ENCODE results near the gene DIP2C.
"Not testable (repeated sequence)": the region's sequence is repeated elsewhere in the genome, so short reads cannot be mapped to it uniquely, and the experiment has no call there.

The DIP2C gene

GRCh38 chr10:693506-693905 is 4.0 kb upstream of the DIP2C start:
- no peak for DNase-seq

- no peak for DNase-seq
These were observed 3.3 kb upstream of the DIP2C start for GRCh38 chr10:692682-693351.

GRCh38 chr10:691216-691615 is 1.7 kb upstream of the DIP2C start:
- no peak for DNase-seq

GRCh38 chr10:690372-691161 is 1.1 kb upstream of the DIP2C start:
- no peak for DNase-seq

GRCh38 chr10:689121-689451 is 382 bp downstream of the DIP2C start:
- no peak for DNase-seq

GRCh38 chr10:688312-689120 is 952 bp downstream of the DIP2C start:
- no peak for DNase-seq

- DNase-seq: no peak
These were observed 1.7 kb downstream of the DIP2C start for GRCh38 chr10:687583-688311.

GRCh38 chr10:686155-686931 is 3.1 kb downstream of the DIP2C start:
- DNase-seq: no peak

- DNase-seq: no peak
These were observed 3.9 kb downstream of the DIP2C start for GRCh38 chr10:685613-686012.

GRCh38 chr10:683448-684071 is 5.9 kb downstream of the DIP2C start:
- peak in 1 of 2 experiments; percentile 5 for DNase-seq

- no peak for DNase-seq
These were observed 6.5 kb downstream of the DIP2C start for GRCh38 chr10:682931-683447.

- no peak for DNase-seq
These were observed 7.7 kb downstream of the DIP2C start for GRCh38 chr10:681670-682318.

GRCh38 chr10:680745-681144 is 8.7 kb downstream of the DIP2C start:
- DNase-seq: no peak

GRCh38 chr10:680146-680545 is 9.3 kb downstream of the DIP2C start:
- DNase-seq: no peak

GRCh38 chr10:679556-679955 is 9.9 kb downstream of the DIP2C start:
- no peak for DNase-seq

GRCh38 chr10:678662-679005 is 10.8 kb downstream of the DIP2C start:
- not testable (repeated sequence) for DNase-seq

GRCh38 chr10:677750-678661 is 11.5 kb downstream of the DIP2C start:
- DNase-seq: no peak

- no peak for DNase-seq
These were observed 12.4 kb downstream of the DIP2C start for GRCh38 chr10:677038-677437.

GRCh38 chr10:676178-676577 is 13.3 kb downstream of the DIP2C start:
- no peak for DNase-seq

- DNase-seq: no peak
These were observed 13.9 kb downstream of the DIP2C start for GRCh38 chr10:675532-675931.
